Measurements from ENCODE around the gene NFIC.
A peak's percentile ranks its signal among the peaks of the same experiment; 100 is the strongest.
"Not testable (repeated sequence)": the region's sequence is repeated elsewhere in the genome, so short reads cannot be mapped to it uniquely, and the experiment has no call there.

Gene NFIC

DNA sequence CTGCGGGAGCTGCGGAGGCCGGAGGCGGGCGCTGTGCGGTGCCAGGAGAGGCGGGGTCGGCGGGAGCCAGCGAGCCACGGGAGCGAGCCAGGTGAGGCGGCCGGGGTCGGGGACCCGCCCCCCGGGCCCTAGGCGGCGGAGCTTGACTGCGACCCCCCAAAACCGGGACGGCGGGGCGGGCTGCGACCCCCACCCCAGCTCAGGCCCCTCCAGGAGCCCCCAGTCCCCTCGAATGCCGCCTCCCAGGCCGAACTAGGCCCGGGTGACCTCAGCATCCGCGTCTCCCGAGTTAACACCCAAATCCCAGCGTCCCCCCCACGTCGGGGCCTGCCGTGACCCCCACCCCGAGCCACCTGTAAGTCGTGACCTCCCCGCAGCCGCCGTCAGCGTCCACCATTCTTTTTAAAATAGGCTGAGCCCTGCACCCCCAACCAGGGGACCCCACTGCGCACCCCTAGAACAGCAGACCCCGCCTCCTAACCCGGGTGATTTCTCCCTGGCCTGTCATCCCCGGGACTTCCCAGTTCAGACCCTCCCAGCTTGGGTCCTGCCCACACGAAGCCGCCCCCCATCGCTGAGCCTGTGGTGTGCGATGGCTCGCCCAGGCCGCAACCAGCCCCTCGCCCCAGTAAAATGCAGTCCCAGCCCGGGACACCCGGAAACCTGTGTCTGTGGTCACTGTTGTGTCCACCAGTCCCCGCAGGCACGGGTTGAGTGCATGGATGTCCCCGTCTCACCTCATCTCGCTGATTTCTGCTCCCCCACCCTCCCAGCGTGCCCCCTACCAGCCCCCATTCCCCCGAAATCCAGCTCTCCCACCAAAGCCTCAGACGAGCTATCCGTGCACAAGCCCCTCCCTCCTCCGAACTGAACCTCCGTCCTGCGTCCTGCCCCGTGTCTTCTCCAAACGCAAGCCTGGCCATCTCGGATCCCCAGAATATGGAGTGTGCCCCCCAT lies 140.3 kb downstream of the NFIC start:
- DNase-seq, result peak in 13 of 56 donors; percentile 6 to 60 (median 36)

DNA sequence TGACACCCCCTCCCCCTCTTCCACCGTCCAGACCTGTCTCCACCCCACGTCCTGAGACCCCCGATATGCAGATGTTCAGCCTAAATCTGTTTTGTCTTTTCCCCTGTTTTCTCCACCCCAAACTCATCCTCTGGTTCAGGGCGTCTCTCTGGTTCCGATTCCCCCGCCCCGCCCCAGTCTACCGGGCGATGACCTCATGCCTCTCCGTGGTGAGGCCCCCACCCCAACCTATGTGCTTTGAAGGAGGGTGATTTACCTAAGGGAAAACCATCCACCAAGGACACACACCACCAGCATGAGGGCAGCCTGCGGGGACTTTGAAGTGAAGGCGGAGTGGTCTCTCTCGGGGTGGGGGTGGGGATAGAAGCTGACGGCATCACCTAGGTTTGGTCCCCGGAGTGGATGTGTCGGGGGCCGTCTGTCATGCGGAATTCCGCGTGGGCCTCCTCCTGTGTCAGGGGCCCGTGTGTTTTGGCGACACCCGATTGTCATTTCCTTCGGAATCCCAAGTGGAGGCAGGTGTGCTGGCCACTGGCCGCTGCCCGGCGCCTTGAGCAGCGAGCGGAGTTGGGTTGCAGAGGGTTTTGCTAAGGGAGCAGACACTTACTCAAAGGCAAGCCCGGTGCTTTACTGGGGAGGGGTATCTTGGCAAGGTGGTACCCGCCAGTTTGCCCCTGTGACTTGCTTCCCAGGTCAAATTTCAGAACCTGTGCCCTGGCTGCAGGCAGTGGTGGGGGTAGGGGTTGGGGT lies 141.2 kb downstream of the NFIC start:
- DNase-seq, result peak in 7 of 56 donors; percentile 4 to 36 (median 23)

DNA sequence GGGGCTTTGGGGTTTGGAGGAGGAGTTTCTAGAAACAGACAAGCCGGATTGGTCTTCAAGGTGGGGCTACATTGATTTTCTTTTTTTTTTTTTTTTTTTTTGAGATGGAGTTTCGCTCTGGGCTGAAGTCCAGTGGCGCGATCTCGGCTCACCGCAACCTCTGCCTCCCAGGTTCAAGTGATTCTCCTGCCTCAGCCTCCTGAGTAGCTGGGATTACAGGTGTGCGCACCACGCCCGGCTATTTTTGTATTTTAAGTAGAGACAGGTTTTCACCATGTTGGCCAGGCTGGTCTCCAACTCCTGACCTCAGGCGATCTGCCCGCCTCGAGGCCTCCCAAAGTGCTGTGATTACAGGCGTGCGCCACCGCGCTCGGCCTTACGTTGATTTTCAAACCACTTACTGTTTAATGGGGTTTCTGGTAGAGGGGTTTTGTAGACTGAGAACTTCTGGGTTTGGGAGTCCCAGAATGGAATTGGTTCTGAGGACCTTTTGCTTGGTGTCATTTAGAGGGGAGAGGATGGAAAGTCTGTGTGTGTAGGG lies 141.8 kb downstream of the NFIC start:
- DNase-seq, result not testable (repeated sequence)

DNA sequence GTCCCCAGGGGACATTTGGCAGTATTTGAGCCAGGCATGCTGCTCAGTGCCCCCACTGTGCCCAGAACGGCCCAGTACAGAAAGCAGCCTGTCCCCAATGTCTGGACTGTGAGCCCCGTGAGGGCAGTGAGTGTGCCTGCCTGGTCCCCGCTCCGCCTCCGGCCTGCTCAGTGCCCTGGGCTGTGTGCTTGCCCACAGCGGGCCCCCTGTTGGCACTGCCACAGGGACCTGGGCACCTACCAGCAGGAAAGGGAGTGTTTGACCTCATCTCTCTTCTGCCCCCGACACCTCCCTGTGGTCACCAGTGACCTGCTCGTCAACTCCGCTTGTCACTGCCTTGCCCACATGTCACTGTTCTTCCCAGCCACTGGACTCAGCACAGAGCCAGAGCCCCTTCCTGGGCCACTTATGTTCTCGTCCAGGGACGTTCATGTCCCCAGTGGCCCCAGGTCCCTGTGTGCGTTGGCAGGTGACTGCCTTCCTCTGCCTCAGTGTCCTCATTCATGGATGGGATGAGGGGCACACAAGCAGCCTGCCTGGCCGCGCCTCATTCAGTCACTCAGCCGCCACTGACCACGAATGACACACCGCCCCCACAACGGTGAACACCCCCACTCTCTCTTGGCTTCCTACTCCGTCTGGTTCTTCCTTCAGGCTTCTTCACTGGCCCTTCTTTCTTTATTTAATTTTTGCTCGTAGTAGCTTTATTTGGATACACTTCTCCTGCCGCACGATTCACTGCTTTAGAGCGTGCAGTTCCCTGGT lies 142.6 kb downstream of the NFIC start:
- DNase-seq, result no peak

DNA sequence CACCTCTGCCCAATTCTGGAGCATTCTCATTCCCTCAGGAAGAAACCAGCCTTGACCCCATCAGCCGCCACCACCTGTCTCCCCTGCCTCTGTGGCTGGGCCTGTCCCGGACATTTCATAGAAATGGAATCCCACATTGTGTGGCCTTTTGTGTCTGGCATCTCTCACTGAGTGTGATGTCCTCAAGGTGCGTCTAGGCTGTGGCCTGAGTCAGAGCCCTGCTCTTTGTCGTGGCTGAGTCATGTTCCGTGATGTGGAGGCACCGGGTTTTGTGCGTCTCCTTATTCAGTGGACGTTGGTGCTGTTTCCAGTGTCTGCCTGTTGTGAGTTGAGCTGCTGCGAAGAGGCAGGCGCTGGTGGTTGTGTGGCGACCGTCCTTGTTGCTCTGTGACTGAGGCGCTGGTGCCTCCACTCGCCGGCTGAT lies 143.2 kb downstream of the NFIC start:
- DNase-seq, result no peak

DNA sequence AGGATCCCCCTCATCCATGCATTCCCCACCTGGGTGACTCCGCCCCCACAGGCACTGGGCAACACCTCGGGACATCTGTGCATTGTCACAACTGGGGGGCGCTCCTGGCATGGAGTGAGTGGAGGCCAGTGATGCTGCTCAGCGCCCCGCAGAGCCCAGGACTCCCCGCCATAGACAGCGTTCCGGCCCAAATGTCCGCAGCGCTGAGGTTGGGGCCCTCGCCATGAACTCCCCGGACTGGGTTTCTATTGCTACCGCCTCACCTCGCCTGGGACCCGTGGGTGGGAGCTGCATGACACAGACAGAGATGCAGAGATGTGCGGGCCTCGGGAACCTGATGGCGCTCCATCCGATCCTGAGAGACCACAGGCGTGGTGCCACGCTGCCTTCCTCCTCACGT lies 144.3 kb downstream of the NFIC start:
- DNase-seq, result no peak

DNA sequence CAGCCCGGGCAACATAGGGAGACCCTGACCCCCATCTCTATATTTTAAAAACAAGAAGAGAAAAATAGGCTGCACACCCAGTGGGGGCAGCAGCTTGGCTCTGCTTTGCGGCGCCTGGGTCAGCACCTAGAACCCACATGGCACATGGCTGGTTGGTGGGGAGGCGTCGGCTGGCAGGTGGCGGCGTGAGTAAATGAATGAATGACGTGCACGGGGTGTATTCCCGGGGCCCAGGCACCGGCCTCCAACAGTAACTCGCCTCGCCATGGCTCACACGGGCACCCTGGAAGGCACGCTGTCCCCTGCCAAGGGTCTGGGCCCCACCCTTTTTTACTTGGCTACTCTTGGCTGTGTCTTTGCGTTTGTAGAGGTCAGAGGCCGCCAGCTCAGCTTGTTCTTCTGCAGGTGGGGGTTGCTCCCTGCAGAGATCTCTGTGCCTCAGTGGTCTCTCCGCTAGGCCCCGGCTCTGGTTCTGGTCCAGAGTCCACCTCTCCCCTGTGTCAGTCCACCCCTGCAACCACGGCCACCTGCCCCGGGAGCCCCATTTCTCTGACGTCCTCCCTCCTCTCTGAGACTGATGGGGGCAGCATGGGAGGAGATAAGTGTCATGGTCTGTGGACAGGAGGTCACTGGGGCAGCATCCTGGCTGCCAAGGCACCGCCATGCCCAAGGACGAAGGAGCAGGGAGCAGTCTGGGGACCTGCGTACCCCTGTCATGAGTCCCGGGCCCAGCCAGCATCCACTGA lies 145.3 kb downstream of the NFIC start:
- no peak for DNase-seq

DNA sequence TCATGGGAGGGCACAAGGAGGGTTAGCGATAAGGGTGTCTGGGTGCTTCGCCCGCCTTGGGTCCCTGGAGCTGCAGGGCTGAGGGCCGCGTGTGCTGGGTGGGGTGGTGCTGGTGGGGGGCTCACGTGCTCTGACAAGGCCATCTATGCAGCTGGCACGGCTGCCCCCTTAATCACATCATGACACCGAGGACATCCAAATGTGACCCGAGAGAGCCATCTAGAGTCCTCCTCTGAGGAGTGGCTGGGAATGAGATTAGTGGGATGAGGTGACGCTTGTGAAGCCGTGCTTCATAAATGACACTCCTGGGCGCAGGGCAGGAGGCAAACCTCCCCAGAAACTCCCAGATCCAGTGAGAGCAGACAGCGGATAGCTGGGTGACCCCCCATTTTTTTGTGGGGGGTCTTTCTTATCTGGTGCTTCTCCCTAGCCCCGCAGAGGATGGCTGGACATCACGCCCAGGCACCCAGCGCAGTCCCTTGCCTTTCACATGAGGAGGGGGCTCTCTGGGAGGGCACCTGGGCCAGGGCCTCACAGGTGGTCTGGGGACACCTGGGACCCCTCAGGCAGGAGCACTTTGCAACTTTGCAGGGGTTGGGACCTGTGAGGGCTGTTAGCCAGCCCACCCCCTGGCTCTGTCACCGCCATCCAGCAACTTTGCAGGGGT lies 146.3 kb downstream of the NFIC start:
- peak in 13 of 56 donors; percentile 7 to 48 (median 16) for DNase-seq

DNA sequence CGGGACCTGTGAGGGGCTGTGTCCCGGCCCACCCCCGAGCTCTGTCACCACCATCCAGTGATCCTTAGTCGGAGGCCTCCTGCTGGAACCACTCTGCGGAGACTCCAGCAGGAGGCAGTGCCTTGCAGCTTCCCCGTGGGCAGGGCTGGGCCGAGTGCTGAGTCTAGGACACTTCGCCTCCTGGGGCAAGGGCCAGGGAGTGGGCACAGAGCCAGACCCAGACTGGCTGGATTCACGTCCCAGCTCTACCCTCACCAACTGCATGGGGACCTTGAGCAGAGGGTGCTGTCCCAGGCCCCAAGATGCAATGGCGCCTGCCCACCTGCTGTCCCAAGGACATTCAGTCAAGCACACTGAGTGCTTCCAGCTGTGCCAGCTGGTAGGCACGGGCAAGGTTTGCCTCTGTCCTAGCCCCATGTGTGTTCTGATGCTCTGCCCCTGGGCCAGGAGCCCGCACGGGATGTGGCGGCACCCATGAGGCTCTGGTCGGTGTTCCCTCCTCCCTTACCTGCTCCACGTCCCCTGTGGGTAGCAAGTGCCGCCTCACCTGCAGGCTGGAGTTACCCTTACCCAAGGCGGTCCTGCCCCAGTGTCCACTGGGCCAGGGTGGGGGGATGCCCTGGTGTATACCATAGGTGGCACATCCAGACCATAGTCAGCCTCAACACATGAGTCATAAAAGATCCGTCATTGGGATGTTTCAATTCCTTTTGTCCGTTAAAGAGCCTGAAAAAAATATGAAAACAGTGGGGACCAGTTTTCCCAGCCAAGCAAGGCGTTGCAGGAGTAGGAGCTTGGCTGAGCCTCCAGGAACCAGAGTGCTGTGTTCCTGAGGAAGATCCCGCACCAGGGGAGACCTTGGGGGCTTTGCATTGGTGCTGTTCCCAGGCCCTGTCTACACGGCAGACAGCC lies 147.1 kb downstream of the NFIC start:
- peak in 5 of 56 donors; percentile 13 to 34 (median 20) for DNase-seq

DNA sequence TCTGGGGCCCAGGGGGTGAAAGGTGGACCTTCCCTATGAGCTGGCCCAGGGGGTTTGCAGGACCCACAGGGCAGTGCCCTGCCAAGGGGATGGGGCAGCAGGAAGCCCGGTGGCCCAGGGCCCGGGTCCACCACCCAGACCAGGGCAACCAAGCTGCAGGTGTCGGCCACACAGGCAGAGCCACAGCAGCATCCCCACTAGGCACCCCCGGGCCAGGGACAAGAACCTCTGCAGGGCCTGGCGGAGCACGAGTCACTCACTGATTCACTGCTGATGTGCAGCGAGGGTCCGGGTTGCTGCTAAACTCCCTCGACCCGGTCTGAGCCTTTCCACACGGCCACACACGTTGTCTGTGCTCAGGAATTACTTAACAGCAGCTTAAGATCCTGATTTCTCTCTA lies 148.5 kb downstream of the NFIC start:
- DNase-seq, result no peak

DNA sequence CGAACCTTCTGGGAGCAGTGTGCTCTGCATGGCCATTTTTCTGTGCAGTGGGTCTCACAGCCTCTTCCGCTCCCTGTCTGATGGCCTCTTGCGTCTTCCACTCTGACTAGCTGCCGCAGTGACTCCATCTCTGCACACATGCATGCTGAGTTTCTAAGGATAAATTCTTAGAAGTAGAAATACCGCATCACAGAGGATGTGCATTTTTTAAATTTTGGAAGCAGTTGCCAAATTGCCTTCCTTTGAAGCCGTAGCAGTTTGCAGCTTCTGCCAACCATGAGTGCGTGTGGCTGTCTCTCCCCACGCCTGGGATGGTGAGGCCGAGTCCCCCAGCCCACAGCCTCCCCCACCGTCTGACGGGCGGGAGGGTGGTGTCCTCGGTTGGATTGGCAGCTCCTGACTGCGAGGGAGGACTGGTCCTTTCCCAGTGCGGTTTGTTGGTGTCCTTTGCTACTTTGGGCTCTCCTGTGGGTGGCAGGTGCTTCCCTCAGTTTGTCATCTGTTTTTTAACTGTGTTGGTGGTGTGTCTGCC lies 149.6 kb downstream of the NFIC start:
- DNase-seq, result peak in 1 of 56 donors; percentile 2

DNA sequence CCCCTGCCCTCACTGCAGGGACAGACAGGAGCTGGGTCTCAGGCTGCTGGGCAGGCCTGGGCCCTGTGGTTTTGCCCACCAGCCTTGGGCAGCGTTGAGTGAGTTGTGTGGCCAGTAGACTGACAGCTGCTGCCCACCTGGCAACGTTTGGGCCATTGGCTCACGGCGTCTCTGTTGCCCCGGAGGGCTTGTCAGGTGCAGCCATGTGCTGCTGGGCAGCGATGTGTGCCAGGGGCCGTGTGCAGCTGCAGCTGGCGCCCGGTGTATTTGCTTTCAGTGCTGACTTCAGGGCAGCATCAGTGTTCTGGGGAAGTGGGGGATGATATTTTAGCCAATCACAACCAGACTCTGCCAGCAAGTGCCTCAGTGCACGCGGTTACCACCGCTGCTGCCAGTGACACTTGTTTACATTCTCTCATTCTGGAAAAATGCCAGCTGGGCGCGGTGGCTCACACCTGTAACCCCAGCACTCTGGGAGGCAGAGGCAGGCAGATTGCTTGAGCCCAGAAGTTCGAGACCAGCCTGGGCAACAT lies 150.4 kb downstream of the NFIC start:
- DNase-seq, result peak in 9 of 56 donors; percentile 3 to 52 (median 17)

DNA sequence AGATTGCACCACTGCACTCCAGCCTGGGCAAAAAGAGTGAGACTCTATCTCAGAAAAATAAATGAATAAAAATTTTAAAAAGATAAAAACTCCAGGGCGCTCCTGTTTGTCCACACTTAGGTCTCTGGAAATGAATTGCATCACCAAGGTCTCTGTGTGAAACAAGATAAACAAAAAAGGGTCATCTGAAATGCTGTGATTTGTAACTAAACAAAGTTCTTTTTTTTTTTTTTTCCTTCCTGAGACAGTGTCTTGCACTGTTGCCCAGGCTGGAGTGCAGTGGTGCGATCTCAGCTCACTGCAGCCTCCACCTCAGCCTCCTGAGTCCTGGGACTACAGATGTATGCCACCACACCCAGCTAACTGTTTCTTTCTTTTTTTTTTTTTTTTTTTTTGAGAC lies 151.3 kb downstream of the NFIC start:
- DNase-seq, result no peak

DNA sequence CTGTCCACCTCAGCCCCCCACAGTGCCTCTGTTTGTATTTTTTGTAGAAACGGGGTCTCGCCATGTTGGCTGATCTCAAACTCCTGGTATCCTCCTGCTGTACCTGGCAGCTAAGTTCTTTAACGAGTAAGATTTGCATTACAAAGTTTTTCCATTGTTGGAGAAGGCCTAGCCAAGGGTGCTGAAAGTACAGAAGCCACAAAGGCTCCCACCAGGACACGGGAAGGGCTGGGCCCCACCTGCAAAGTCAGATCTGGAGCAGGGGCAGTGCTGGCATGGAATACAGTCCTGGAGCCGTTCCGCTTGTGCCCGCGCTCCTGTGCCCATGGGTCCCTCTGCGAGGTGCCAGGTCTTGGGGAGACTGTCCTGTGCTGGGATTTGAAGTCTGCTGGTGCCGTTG lies 151.9 kb downstream of the NFIC start:
- no peak for DNase-seq

DNA sequence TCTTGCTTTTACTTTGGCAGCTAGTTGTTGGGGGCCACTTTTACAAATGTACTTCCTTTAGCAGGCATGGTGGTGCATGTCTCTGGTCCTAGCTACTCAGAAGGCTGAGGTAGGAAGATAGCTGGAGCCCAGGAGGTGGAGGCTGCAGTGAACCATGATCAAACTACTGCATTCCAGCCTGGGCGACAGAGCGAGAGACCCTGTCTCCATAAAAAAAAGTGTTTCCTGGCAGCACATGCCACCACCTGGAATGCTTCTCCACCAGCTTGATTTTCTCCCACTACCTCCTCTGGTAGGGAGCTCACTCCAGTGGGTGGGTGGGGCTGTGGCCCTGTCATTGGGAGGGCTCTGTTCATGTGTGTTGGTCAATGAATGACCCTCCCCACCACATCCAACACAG lies 152.3 kb downstream of the NFIC start:
- DNase-seq, result no peak
